NB4 (cell line): ENCODE data around the gene RTN4.

Experiments used
- POLR2A ChIP-seq: IDR thresholded peaks from 2 replicates; pipeline ENCODE4 v1.6.1; 2011; ENCODE audit warnings: mild to moderate bottlenecking; ENCODE audit not compliant: insufficient read length; ENCODE audit errors: extremely low read depth
- TF ChIP-seq, protein P1 (sequence below): IDR thresholded peaks from one replicate; pipeline ENCODE4 v1.5.1; 2012; ENCODE audit warnings: low read depth, low read length

- TF ChIP-seq, protein P1, sequence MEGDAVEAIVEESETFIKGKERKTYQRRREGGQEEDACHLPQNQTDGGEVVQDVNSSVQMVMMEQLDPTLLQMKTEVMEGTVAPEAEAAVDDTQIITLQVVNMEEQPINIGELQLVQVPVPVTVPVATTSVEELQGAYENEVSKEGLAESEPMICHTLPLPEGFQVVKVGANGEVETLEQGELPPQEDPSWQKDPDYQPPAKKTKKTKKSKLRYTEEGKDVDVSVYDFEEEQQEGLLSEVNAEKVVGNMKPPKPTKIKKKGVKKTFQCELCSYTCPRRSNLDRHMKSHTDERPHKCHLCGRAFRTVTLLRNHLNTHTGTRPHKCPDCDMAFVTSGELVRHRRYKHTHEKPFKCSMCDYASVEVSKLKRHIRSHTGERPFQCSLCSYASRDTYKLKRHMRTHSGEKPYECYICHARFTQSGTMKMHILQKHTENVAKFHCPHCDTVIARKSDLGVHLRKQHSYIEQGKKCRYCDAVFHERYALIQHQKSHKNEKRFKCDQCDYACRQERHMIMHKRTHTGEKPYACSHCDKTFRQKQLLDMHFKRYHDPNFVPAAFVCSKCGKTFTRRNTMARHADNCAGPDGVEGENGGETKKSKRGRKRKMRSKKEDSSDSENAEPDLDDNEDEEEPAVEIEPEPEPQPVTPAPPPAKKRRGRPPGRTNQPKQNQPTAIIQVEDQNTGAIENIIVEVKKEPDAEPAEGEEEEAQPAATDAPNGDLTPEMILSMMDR, result no peak
- TF ChIP-seq POLR2A, result no peak
These were observed 25.2 kb downstream of the RTN4 start for GRCh38 chr2:55025082-55025481.
